NCI-H510A (cell line): ENCODE measurements around the gene PFKFB2.

Experiments
- DNase-seq: peaks from one replicate; lab custom pipeline; 2025; lab: John Stamatoyannopoulos, UW

Gene PFKFB2

GRCh38 chr1:207089627-207090355, 36.7 kb downstream of the PFKFB2 start:
- DNase-seq: no peak

- no peak for DNase-seq
These were observed 38.3 kb downstream of the PFKFB2 start for GRCh38 chr1:207091200-207091908.

- DNase-seq: no peak
These were observed 40.9 kb downstream of the PFKFB2 start for GRCh38 chr1:207093944-207094343.

GRCh38 chr1:207097871-207098324, 44.8 kb downstream of the PFKFB2 start:
- no peak for DNase-seq

- no peak for DNase-seq
These were observed 48.6 kb downstream of the PFKFB2 start for GRCh38 chr1:207101720-207102119.

GRCh38 chr1:207102146-207102545, 49.1 kb downstream of the PFKFB2 start:
- DNase-seq: no peak

- DNase-seq: no peak
These were observed 49.6 kb downstream of the PFKFB2 start for GRCh38 chr1:207102659-207103058.

- no peak for DNase-seq
These were observed 50.9 kb downstream of the PFKFB2 start, which contains the start of gene C4BPA for GRCh38 chr1:207103892-207104373. Gene C4BPA (plus strand): TSS chr1:207104233. CDS start chr1:207113026, 8,793 bp downstream.

- DNase-seq: no peak
These were observed 55.9 kb downstream of the PFKFB2 start for GRCh38 chr1:207109004-207109403.

- DNase-seq: no peak
These were observed 59.7 kb downstream of the PFKFB2 start for GRCh38 chr1:207112616-207113296.

GRCh38 chr1:207115269-207115668, 62.2 kb downstream of the PFKFB2 start:
- DNase-seq: no peak

GRCh38 chr1:207124389-207124788, 71.3 kb downstream of the PFKFB2 start:
- DNase-seq: no peak

- no peak for DNase-seq
These were observed 75.4 kb downstream of the PFKFB2 start for GRCh38 chr1:207128336-207128921.

GRCh38 chr1:207129053-207129452, 76.0 kb downstream of the PFKFB2 start:
- no peak for DNase-seq
